SK-N-SH (cell line): Measurements from ENCODE around the gene TAF11. TPM values are rescaled to one million over a fixed set of nuclear protein-coding genes. Genes with fewer than 3 reads are reported as not detected.

Source experiments
- CTCF ChIA-PET: fragments of 300-600, 350-600 bp; formaldehyde crosslinking; extraction: SDS; loops from one replicate; lab custom pipeline; 2021; lab: Yijun Ruan, JAX
- POLR2A ChIA-PET: fragments of 350-600 bp; sonication (Branson Sonifier 250); formaldehyde crosslinking; extraction: SDS; loops from one replicate; lab custom pipeline; 2020; ENCODE audit warnings: antibody characterized with exemption, inconsistent platforms; lab: Yijun Ruan, JAX
- DNase-seq: peaks from one replicate; pipeline ENCODE4 v3.0.0; 2012
- H2AFZ ChIP-seq: fragments of 200-600 bp; sonication (generic); 2 replicates; pipeline ENCODE4 v1.8.1; 2016; ENCODE audit warnings: antibody characterized with exemption, mild to moderate bottlenecking, low read depth
- H3F3A ChIP-seq: fragments of 200-600 bp; sonication (generic); replicated peaks from 2 replicates; pipeline ENCODE3; 2016; ENCODE audit warnings: antibody characterized with exemption, mild to moderate bottlenecking; ENCODE audit not compliant: insufficient read depth
- H3K27ac ChIP-seq, 2 experiments: fragments of 200-500 bp in 1 of 2; fragments of 200-600 bp in 1 of 2; sonication (Bioruptor generic) in 1 of 2; sonication (generic), shearing (Covaris generic) in 1 of 2; 2 replicates each; pipeline versions ENCODE4 v1.5.1 to v1.6.1; 2014 to 2016; ENCODE audit warnings: low read depth in 2 of 2, inconsistent platforms in 1 of 2, low read length in 1 of 2, mild to moderate bottlenecking in 1 of 2, mixed read lengths in 1 of 2
- H3K27me3 ChIP-seq: fragments of 200-600 bp; sonication (generic), shearing (Covaris generic); 2 replicates; pipeline ENCODE4 v1.6.1; 2016; ENCODE audit warnings: mixed run types; ENCODE audit not compliant: insufficient read depth
- H3K36me3 ChIP-seq, 2 experiments: fragments of 200-500 bp in 1 of 2; fragments of 200-600 bp in 1 of 2; sonication (Bioruptor generic) in 1 of 2; sonication (generic) in 1 of 2; replicated peaks in 1 of 2; 2 replicates each; pipeline versions ENCODE3 to v1.5.1; 2014 to 2016; ENCODE audit warnings: low read length in 1 of 2, mild to moderate bottlenecking in 1 of 2; ENCODE audit not compliant: insufficient read depth in 2 of 2, control insufficient read depth in 1 of 2
- H3K4me1 ChIP-seq, 2 experiments: fragments of 200-500 bp in 1 of 2; fragments of 200-600 bp in 1 of 2; sonication (Bioruptor generic) in 1 of 2; sonication (generic), shearing (Covaris generic) in 1 of 2; 2 replicates each; pipeline versions ENCODE4 v1.5.1 to v1.6.1; 2014 to 2016; ENCODE audit warnings: low read depth in 1 of 2, low read length in 1 of 2, mixed run types in 1 of 2; ENCODE audit not compliant: insufficient read depth in 2 of 2, control insufficient read depth in 1 of 2
- H3K4me2 ChIP-seq: fragments of 200-600 bp; sonication (generic), shearing (Covaris generic); 2 replicates; pipeline ENCODE4 v1.6.1; 2017; ENCODE audit warnings: mixed run types
- H3K4me3 ChIP-seq, 2 experiments: fragments of 200-500 bp in 1 of 2; fragments of 200-600 bp in 1 of 2; sonication (Bioruptor generic) in 1 of 2; sonication (generic), shearing (Covaris generic) in 1 of 2; 2 replicates each; pipeline versions ENCODE4 v1.5.1 to v1.8.1; 2014 to 2016; ENCODE audit warnings: low read depth in 2 of 2, inconsistent platforms in 1 of 2, low read length in 1 of 2, mild to moderate bottlenecking in 1 of 2, mixed read lengths in 1 of 2, moderate library complexity in 1 of 2
- H3K79me2 ChIP-seq: fragments of 200-600 bp; sonication (generic); 2 replicates; pipeline ENCODE4 v1.8.1; 2017; ENCODE audit warnings: mild to moderate bottlenecking; ENCODE audit not compliant: insufficient read depth
- H3K9ac ChIP-seq: fragments of 200-600 bp; sonication (generic); 2 replicates; pipeline ENCODE4 v1.6.1; 2017; ENCODE audit warnings: mixed run types
- H3K9me2 ChIP-seq: fragments of 200-600 bp; sonication (generic); 2 replicates; pipeline ENCODE4 v1.6.1; 2017; ENCODE audit warnings: mixed run types
- H3K9me3 ChIP-seq: fragments of 200-600 bp; sonication (generic); 2 replicates; pipeline ENCODE4 v1.6.1; 2017; ENCODE audit warnings: mixed run types, mild to moderate bottlenecking, moderate library complexity
- H4K20me1 ChIP-seq: fragments of 200-600 bp; sonication (generic); 2 replicates; pipeline ENCODE4 v1.6.1; 2017; ENCODE audit warnings: mild to moderate bottlenecking, mixed run types; ENCODE audit not compliant: insufficient read depth
- EP300 ChIP-seq, 2 experiments: IDR thresholded peaks; 2 replicates each; pipeline versions ENCODE4 v1.4.0 to v1.6.1; 2012; ENCODE audit warnings: borderline replicate concordance in 1 of 2, low read depth in 1 of 2, low read length in 1 of 2
- FOXM1 ChIP-seq: IDR thresholded peaks from 2 replicates; pipeline ENCODE4 v1.4.0; 2012; ENCODE audit warnings: low read depth, mild to moderate bottlenecking
- GABPA ChIP-seq: IDR thresholded peaks from 2 replicates; pipeline ENCODE4 v1.4.0; 2012; ENCODE audit warnings: low read depth, mild to moderate bottlenecking
- IRF3 ChIP-seq: fragments of 150-350 bp; IDR thresholded peaks from 2 replicates; pipeline ENCODE4 v1.6.1; 2016; ENCODE audit warnings: mild to moderate bottlenecking, low read depth, low read length
- MEF2A ChIP-seq: IDR thresholded peaks from 2 replicates; pipeline ENCODE4 v1.4.0; 2012; ENCODE audit warnings: low read depth, borderline replicate concordance
- MXI1 ChIP-seq: IDR thresholded peaks from 2 replicates; pipeline ENCODE4 v1.6.1; 2012; ENCODE audit warnings: mild to moderate bottlenecking, low read depth, low read length, improper control_type of control experiment
- PBX3 ChIP-seq: IDR thresholded peaks from 2 replicates; pipeline ENCODE4; 2012
- YY1 ChIP-seq: IDR thresholded peaks from 2 replicates; pipeline ENCODE4 v1.4.0; 2012; ENCODE audit warnings: low read depth, mild to moderate bottlenecking
- WGBS: methylation state at CpG from one replicate; pipeline ENCODE4 v1.1.6; 2017; ENCODE audit warnings: low lambda C conversion rate; 5-methylcytosine and 5-hydroxymethylcytosine counted together
- polyA plus RNA-seq, 3 experiments: library from polyadenylated mRNA; depleted of rRNA; stranded (reverse); fragments of >200 nt; gene quantifications; 2 replicates each; pipeline ENCODE4 v1.2.3, GENCODE V29; 2012

TAF11 gene
- polyA plus RNA-seq, 1 of the 3 experiments (the other 2 are of a cell fraction), result 21.8 TPM

- Histone ChIP-seq H3K79me2 (peaks cover 18% of the 10 kb centered on the region; the same call in 1 of the 2 replicates), H3K36me3 (no peaks in the 10 kb centered on the region), H3K4me3 (no peak overlapping the region), H3K27ac (no peak overlapping the region), H3K4me2 (no peak overlapping the region)
- POLR2A ChIA-PET, result no interaction called here
- DNase-seq, result no peak
- WGBS, result 97% methylated on average over 6 of the region's 6 CpGs
- TF ChIP-seq IRF3, result no peak
- no peak for TF ChIP-seq MEF2A
- TF ChIP-seq MXI1, result no peak
- TF ChIP-seq PBX3, result no peak
- TF ChIP-seq, all 33 proteins: peak for 0
- CTCF ChIA-PET, result interaction anchor here (0.7 kb wide), 1 partner anchor 51 kb away, joined by 3 read pairs; no protein-coding TSS in a partner anchor
- H3K27me3 ChIP-seq, result no peaks in the 10 kb centered on the region
- no peaks in the 10 kb centered on the region for H3K9me3 ChIP-seq
- H3K9me2 ChIP-seq, result no peaks in the 10 kb centered on the region
- peaks cover 8% of the 10 kb centered on the region for H4K20me1 ChIP-seq
- H2AFZ ChIP-seq, result no peak overlapping the region
- H3K9ac ChIP-seq, result no peak overlapping the region
- peaks cover 14% of the 10 kb centered on the region for H3F3A ChIP-seq
- peaks cover 0 to 14% of the 10 kb centered on the region in 2 experiments; a peak in 1 of 4 replicates for H3K4me1 ChIP-seq
These were observed 29.9 kb upstream of the TAF11 start for GRCh38 chr6:34917626-34918285.

- POLR2A ChIA-PET, result no interaction called here
- WGBS, result 89% methylated on average over 4 of the region's 4 CpGs
These were observed 28.6 kb upstream of the TAF11 start for GRCh38 chr6:34916348-34916967.

More at GRCh38 chr6:34916348-34916967, 28.6 kb upstream of the TAF11 start:
- Histone ChIP-seq H3K4me2 (no peak overlapping the region), H3K9me3 (no peaks in the 10 kb centered on the region), H3K79me2 (peaks cover 24% of the 10 kb centered on the region; the same call in 1 of the 2 replicates), H4K20me1 (peaks cover 20% of the 10 kb centered on the region), H3K4me3 (no peak overlapping the region), H3K36me3 (no peaks in the 10 kb centered on the region), H3K4me1 (peaks cover 0 to 25% of the 10 kb centered on the region in 2 experiments; a peak in 1 of 4 replicates), H2AFZ (no peak overlapping the region), H3K27me3 (no peaks in the 10 kb centered on the region), H3K9me2 (no peaks in the 10 kb centered on the region), H3F3A (peaks cover 6% of the 10 kb centered on the region), H3K27ac (no peak overlapping the region), H3K9ac (no peak overlapping the region)
- TF ChIP-seq GABPA, result no peak
- TF ChIP-seq IRF3, result no peak
- no peak for TF ChIP-seq YY1
- no peak for TF ChIP-seq EP300 (IDR thresholded peaks at IDR 0.05; ENCODE audit: borderline replicate concordance in 1 of 2, low read depth in 1 of 2, low read length in 1 of 2)
- TF ChIP-seq FOXM1, result no peak
- CTCF ChIA-PET, result no interaction called here
- no peak for DNase-seq
